Activated naive CD4-positive, alpha-beta T cell treated with anti-CD3 and anti-CD28 coated beads, Interleukin-2, amount 10 ng/mL, durations not matched to agents 7 days and 5 days (primary cell): ENCODE results near the gene C19orf73.
"Not testable (repeated sequence)": the region's sequence is repeated elsewhere in the genome, so short reads cannot be mapped to it uniquely, and the experiment has no call there.

Experiments used
- CTCF ChIA-PET: fragments of 350-600 bp; sonication (Branson Sonifier 250); formaldehyde crosslinking; loops from one replicate; lab custom pipeline; 2021; ENCODE audit warnings: antibody characterized with exemption; lab: Charles Lee
- DNase-seq: peaks from one replicate; pipeline ENCODE4 v3.0.0-alpha.2; 2020
- H3K27ac Mint-ChIP-seq: one replicate; pipeline ENCODE4 v1.8.0; 2021; ENCODE audit warnings: mild to moderate bottlenecking, moderate library complexity, mixed read lengths
- H3K27me3 Mint-ChIP-seq: one replicate; pipeline ENCODE4 v1.8.0; 2021; ENCODE audit warnings: mild to moderate bottlenecking, mixed read lengths
- H3K36me3 Mint-ChIP-seq: one replicate; pipeline ENCODE4 v1.8.0; 2021; ENCODE audit warnings: mixed read lengths
- H3K4me1 Mint-ChIP-seq: one replicate; pipeline ENCODE4 v1.8.0; 2021; ENCODE audit warnings: mixed read lengths
- H3K4me3 Mint-ChIP-seq: one replicate; pipeline ENCODE4 v1.8.0; 2021; ENCODE audit warnings: mild to moderate bottlenecking, moderate library complexity, mixed read lengths
- H3K9me3 Mint-ChIP-seq: one replicate; pipeline ENCODE4 v1.8.0; 2021; ENCODE audit warnings: mixed read lengths

The C19orf73 gene

DNA sequence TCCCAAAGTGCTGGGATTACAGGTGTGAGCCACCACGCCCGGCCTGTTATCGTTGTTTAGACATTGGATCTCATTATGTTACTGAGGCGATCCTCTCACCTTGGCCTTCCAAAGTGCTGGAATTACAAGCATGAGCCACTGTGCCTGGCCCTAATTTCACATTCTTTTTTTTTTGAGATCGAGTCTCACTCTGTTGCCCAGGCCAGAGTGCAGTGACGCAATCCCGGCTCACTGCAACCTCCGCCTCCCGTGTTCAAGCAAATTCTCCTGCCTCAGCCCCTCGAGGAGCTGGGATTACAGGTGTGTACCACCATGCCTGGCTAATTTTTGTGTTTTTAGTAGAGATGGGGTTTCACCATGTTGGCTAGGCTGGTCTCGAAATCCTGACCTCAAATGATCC lies 4.3 kb upstream of the C19orf73 start:
- Mint-ChIP-seq H3K27me3 (peaks cover 57% of the 10 kb centered on the region), H3K4me1 (peaks cover 19% of the 10 kb centered on the region)
- H3K9me3 Mint-ChIP-seq, H3K4me3 Mint-ChIP-seq, H3K36me3 Mint-ChIP-seq, H3K27ac Mint-ChIP-seq, DNase-seq, CTCF ChIA-PET: not testable (repeated sequence)

DNA sequence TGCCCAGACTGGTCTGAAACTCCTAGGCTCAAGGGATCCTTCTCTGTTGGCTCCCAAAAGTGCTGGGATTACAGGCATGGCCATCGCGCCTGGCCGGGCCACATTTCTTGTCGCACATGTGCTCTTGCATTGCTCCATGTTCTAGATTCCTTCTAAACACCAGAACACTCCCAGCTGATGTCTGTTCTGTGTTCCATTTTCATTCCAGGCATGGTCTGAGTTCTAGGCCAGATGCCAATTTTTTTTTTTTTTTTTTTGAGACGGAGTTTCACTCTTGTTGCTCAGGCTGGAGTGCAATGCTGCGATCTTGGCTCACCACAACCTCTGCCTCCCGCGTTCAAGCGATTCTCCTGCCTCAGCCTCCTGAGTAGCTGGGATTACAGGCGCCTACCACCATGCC lies 2.9 kb upstream of the C19orf73 start:
- H3K4me3 Mint-ChIP-seq, result peak overlapping the region; percentile 10
- CTCF ChIA-PET, DNase-seq, H3K27ac Mint-ChIP-seq, H3K36me3 Mint-ChIP-seq, H3K9me3 Mint-ChIP-seq: not testable (repeated sequence)
- peaks cover 56% of the 10 kb centered on the region for H3K27me3 Mint-ChIP-seq
- H3K4me1 Mint-ChIP-seq, result peaks cover 24% of the 10 kb centered on the region

- no peak overlapping the region for H3K27ac Mint-ChIP-seq
- H3K4me1 Mint-ChIP-seq, result peaks cover 32% of the 10 kb centered on the region
- peaks cover 53% of the 10 kb centered on the region for H3K27me3 Mint-ChIP-seq
- CTCF ChIA-PET, result interaction anchor here (0.6 to 1.5 kb wide), 3 partner anchors 18 to 25 kb away, joined by 3 to 9 read pairs (median 3); no protein-coding TSS in a partner anchor
- H3K4me3 Mint-ChIP-seq, result peak overlapping the region; percentile 53
- H3K36me3 Mint-ChIP-seq, result no peaks in the 10 kb centered on the region
- DNase-seq, result no peak
- no peaks in the 10 kb centered on the region for H3K9me3 Mint-ChIP-seq
Measured at GRCh38 chr19:49120868-49121267, 1.9 kb upstream of the C19orf73 start.

- H3K36me3 Mint-ChIP-seq, result no peaks in the 10 kb centered on the region
- no peaks in the 10 kb centered on the region for H3K9me3 Mint-ChIP-seq
- DNase-seq, result no peak
- H3K4me1 Mint-ChIP-seq, result peaks cover 32% of the 10 kb centered on the region
- peak overlapping the region; percentile 53 for H3K4me3 Mint-ChIP-seq
- peak overlapping the region; percentile 1 for H3K27ac Mint-ChIP-seq
- peaks cover 48% of the 10 kb centered on the region for H3K27me3 Mint-ChIP-seq
- CTCF ChIA-PET, result interaction anchor here (0.6 to 1.5 kb wide), 3 partner anchors 19 to 26 kb away, joined by 3 to 9 read pairs (median 3); no protein-coding TSS in a partner anchor
Measured at GRCh38 chr19:49120325-49120683, 1.4 kb upstream of the C19orf73 start.

GRCh38 chr19:49119411-49120324 lies 725 bp upstream of the C19orf73 start, which contains the start of gene PPFIA3:
Gene PPFIA3 (plus strand): TSS chr19:49119544. CDS start chr19:49127874, 8,330 bp downstream.
- peak; percentile 45 for DNase-seq
- peak within 1 kb of the TSS; percentile 78 for H3K27ac Mint-ChIP-seq
- no peaks in the 10 kb centered on the region for H3K36me3 Mint-ChIP-seq
- H3K4me3 Mint-ChIP-seq, result peak within 1 kb of the TSS; percentile 83
- no peaks in the 10 kb centered on the region for H3K9me3 Mint-ChIP-seq
- CTCF ChIA-PET, result interaction anchor here (1.5 kb wide), 1 partner anchor 22 kb away, joined by 9 read pairs; no protein-coding TSS in a partner anchor
- peaks cover 36% of the 10 kb centered on the region for H3K4me1 Mint-ChIP-seq
- H3K27me3 Mint-ChIP-seq, result peaks cover 43% of the 10 kb centered on the region

GRCh38 chr19:49117677-49118564 lies 1.0 kb downstream of the C19orf73 start:
- DNase-seq, result no peak
- CTCF ChIA-PET, result interaction anchor here (1.1 to 1.2 kb wide), 2 partner anchors 12 to 28 kb away, joined by 6 to 7 read pairs; no protein-coding TSS in a partner anchor
- peak overlapping the region; percentile 78 for H3K27ac Mint-ChIP-seq
- no peaks in the 10 kb centered on the region for H3K9me3 Mint-ChIP-seq
- H3K27me3 Mint-ChIP-seq, result peaks cover 33% of the 10 kb centered on the region
- H3K4me3 Mint-ChIP-seq, result peak overlapping the region; percentile 83
- H3K36me3 Mint-ChIP-seq, result no peaks in the 10 kb centered on the region
- peaks cover 46% of the 10 kb centered on the region for H3K4me1 Mint-ChIP-seq

GRCh38 chr19:49116544-49116943 lies 2.4 kb downstream of the C19orf73 start:
- peak overlapping the region; percentile 55 for H3K4me3 Mint-ChIP-seq
- H3K36me3 Mint-ChIP-seq, result no peaks in the 10 kb centered on the region
- H3K9me3 Mint-ChIP-seq, result no peaks in the 10 kb centered on the region
- H3K27ac Mint-ChIP-seq, result no peak overlapping the region
- peaks cover 21% of the 10 kb centered on the region for H3K27me3 Mint-ChIP-seq
- H3K4me1 Mint-ChIP-seq, result peaks cover 48% of the 10 kb centered on the region
- CTCF ChIA-PET, result interaction anchor here (1.0 to 1.2 kb wide), 2 partner anchors 10 to 28 kb away, joined by 3 to 7 read pairs; no protein-coding TSS in a partner anchor
- DNase-seq, result no peak

DNA sequence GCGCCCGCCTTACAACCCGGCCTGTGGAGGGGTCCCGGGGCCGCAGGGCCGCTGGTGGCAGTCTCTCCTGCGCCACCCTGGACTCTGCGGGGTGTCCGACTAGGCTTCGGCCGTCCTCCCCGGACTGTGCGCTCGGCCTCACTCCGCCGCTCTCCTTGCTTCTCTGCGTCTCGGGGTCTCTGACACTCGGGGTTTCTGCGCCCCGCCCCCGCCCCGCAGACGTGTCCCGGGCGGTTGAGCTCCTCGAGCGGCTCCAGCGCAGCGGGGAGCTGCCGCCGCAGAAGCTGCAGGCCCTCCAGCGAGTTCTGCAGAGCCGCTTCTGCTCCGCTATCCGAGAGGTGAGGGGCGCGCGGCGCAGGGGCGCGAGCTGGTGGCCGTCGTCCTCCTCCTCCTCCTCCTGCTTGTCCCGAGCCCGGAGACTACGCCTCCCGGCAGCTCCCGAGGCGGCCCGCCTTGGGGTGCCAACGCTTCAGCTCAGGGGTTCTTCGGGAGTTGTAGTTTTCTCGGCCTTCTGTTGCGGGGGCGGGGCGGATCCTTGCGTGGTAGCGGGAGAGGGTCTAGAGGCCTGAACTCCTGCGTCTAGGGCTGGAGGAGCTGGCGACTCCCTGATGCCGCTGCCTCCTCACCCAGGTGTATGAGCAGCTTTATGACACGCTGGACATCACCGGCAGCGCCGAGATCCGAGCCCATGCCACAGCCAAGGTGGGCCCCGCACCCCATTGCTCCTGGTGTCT lies 4.1 kb downstream of the C19orf73 start:
- H3K27ac Mint-ChIP-seq, result no peak overlapping the region
- H3K4me1 Mint-ChIP-seq, result peaks cover 39% of the 10 kb centered on the region
- DNase-seq, result peak; percentile 74
- no peaks in the 10 kb centered on the region for H3K36me3 Mint-ChIP-seq
- peak overlapping the region; percentile 78 for H3K4me3 Mint-ChIP-seq
- H3K9me3 Mint-ChIP-seq, result no peaks in the 10 kb centered on the region
- CTCF ChIA-PET, result interaction anchor here (0.6 to 2.6 kb wide), 9 partner anchors 9 to 84 kb away, joined by 3 to 37 read pairs (median 6); no protein-coding TSS in a partner anchor
- peaks cover 5% of the 10 kb centered on the region for H3K27me3 Mint-ChIP-seq

DNA sequence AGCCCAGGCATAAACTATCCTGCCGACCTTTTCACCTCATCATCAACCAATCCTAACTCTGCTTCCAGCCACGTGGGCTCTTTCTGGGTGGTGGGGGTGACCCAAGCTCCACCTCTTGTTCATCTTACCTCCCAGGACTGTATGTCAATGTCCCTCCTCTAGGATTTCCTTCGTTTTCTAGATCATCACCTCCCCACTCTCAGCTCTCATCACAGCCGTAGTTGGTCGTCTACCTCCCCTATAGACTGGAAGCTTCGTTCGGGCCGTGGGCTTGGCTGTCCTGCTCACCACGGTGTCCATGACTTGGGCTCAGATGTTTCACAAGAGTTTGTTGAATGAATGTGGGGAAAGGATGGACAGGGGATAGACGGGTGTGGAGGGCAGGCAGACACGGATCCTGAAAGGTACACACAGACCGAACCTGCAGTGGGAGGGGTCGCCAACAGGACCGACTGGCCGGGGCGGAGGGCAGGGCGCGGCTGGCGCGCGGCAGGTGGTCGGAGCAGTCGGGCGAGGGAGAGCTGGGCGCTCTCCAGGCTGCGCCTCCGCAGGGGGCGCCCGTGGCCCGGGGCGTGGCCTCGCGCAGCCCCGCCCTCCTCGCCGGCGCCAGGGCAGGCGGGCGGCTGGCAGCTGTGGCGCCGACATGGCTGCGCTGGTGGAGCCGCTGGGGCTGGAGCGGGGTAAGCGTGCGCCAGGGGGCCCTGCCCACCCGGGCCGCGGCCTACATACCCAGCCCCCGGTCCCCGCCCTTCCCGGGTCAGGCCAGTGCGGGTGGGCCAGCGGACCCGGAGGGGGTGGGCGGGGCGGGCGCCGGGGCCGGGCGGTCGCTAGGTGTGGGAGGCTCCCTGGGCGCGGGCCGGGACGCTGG lies 4.9 kb downstream of the C19orf73 start, which contains the start of gene LIN7B:
Gene LIN7B, plus strand, starts transcription at position 609 of the 868 bp plus-strand sequence. Its CDS starts 35 bp downstream, at position 644.
- peak; percentile 80 for DNase-seq
- peaks cover 4% of the 10 kb centered on the region for H3K36me3 Mint-ChIP-seq
- peak within 1 kb of the TSS; percentile 79 for H3K4me3 Mint-ChIP-seq
- H3K4me1 Mint-ChIP-seq, result peaks cover 40% of the 10 kb centered on the region
- peak within 1 kb of the TSS; percentile 49 for H3K27ac Mint-ChIP-seq
- no peaks in the 10 kb centered on the region for H3K9me3 Mint-ChIP-seq
- no peaks in the 10 kb centered on the region for H3K27me3 Mint-ChIP-seq
- CTCF ChIA-PET, result interaction anchor here (0.6 to 2.6 kb wide), 15 partner anchors 8 to 724 kb away, joined by 3 to 37 read pairs (median 4); partner anchors contain the start of genes GYS1 and RUVBL2

GRCh38 chr19:49111218-49111998 lies 7.5 kb downstream of the C19orf73 start:
- Mint-ChIP-seq H3K27me3 (no peaks in the 10 kb centered on the region), H3K27ac (no peak overlapping the region)

DNA sequence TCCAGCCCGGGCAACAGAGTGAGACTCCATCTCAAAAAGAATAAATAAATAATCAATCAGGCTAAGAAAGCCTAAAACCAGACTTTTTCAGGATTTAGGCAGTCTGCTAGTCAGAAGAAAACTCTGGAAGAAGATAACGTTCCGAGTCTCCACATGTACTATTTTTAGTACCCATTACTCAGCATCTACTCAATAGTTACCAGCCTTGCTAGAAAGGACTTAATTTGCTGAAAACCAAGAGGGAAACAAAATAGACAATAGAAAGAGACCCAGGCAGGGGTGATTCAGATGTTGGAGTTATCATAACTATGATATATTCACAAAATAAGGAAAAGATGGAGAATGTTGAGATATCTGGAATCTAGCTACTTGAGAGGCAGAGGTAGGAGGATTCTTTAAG lies 8.4 kb downstream of the C19orf73 start:
- Mint-ChIP-seq H3K4me3 (no peak overlapping the region), H3K9me3 (no peaks in the 10 kb centered on the region), H3K27me3 (no peaks in the 10 kb centered on the region), H3K36me3 (peaks cover 28% of the 10 kb centered on the region), H3K4me1 (peaks cover 22% of the 10 kb centered on the region), H3K27ac (no peak overlapping the region)
- CTCF ChIA-PET, result interaction anchor here (1.2 kb wide), 1 partner anchor 36 kb away, joined by 3 read pairs; no protein-coding TSS in a partner anchor
- no peak for DNase-seq

More at GRCh38 chr19:49111218-49111998, 7.5 kb downstream of the C19orf73 start:
- no peak for DNase-seq
- Mint-ChIP-seq H3K9me3 (no peaks in the 10 kb centered on the region), H3K36me3 (peaks cover 24% of the 10 kb centered on the region), H3K4me3 (no peak overlapping the region), H3K4me1 (peaks cover 25% of the 10 kb centered on the region)
- CTCF ChIA-PET, result interaction anchor here (1.2 kb wide), 1 partner anchor 35 kb away, joined by 3 read pairs; no protein-coding TSS in a partner anchor
